Activated B cell treated with CpG ODN at 0.5 μM for 24 hours (primary cell): ENCODE measurements around the gene TRAPPC6A. TPM values are rescaled to one million over a fixed set of nuclear protein-coding genes. Genes with fewer than 3 reads are reported as not detected.

ENCODE experiments used
- ATAC-seq: fragments of 200-7000 bp; cut with Tn5 transposase; one replicate; pipeline ENCODE4 v1.10.0; 2021; ENCODE audit warnings: low read depth, mild to moderate bottlenecking, moderate library complexity
- CTCF ChIA-PET: fragments of 350-600 bp; sonication (Branson Sonifier 250); formaldehyde crosslinking; loops from one replicate; lab custom pipeline; 2021; ENCODE audit warnings: antibody characterized with exemption; lab: Charles Lee
- POLR2A ChIA-PET: fragments of 350-600 bp; sonication (Branson Sonifier 250); formaldehyde crosslinking; loops from one replicate; lab custom pipeline; 2021; ENCODE audit warnings: antibody characterized with exemption; lab: Charles Lee
- DNase-seq: peaks from one replicate; pipeline ENCODE4 v3.0.0; 2022
- H3K27ac Mint-ChIP-seq: one replicate; pipeline ENCODE4 v1.8.0; 2020; ENCODE audit warnings: mixed read lengths
- H3K27me3 Mint-ChIP-seq: one replicate; pipeline ENCODE4 v1.8.0; 2021; ENCODE audit warnings: mixed read lengths
- H3K36me3 Mint-ChIP-seq: one replicate; pipeline ENCODE4 v1.8.0; 2021; ENCODE audit warnings: low read depth, mixed read lengths
- H3K4me1 Mint-ChIP-seq: one replicate; pipeline ENCODE4 v1.8.0; 2021; ENCODE audit warnings: mixed read lengths
- H3K4me3 Mint-ChIP-seq: one replicate; pipeline ENCODE4 v1.8.0; 2020; ENCODE audit warnings: mild to moderate bottlenecking, mixed read lengths
- H3K9me3 Mint-ChIP-seq: one replicate; pipeline ENCODE4 v1.8.0; 2020; ENCODE audit warnings: mixed read lengths
- intact Hi-C: fragments of 100-400 bp; cut with micrococcal nuclease; formaldehyde crosslinking; loops from one replicate; pipeline ENCODE4 v1.15.1; 2024
- total RNA-seq: library from RNA; stranded (reverse); gene quantifications from 2 replicates; pipeline ENCODE4 v1.2.3, GENCODE V29; 2022
- TF ChIP-seq, protein P1 (sequence below): fragments of 200-600 bp; IDR thresholded peaks from one replicate; pipeline ENCODE4 v1.8.0; 2022; ENCODE audit warnings: antibody characterized with exemption, mild to moderate bottlenecking

Gene TRAPPC6A
- total RNA-seq, 1 donor from 2014 or later, result 56.0 TPM

GRCh38 chr19:45114116-45114515, 63.9 kb downstream of the TRAPPC6A start:
- Mint-ChIP-seq H3K9me3 (no peaks in the 10 kb centered on the region), H3K27me3 (no peaks in the 10 kb centered on the region), H3K27ac (no peak overlapping the region), H3K4me1 (peaks cover 67% of the 10 kb centered on the region), H3K36me3 (no peaks in the 10 kb centered on the region), H3K4me3 (no peak overlapping the region)
- POLR2A ChIA-PET, result interaction anchor here (1.0 kb wide), 1 partner anchor 22 kb away, joined by 4 read pairs; no protein-coding TSS in a partner anchor
- DNase-seq (no peak), ATAC-seq (no peak)
- CTCF ChIA-PET, result no interaction called here
- intact Hi-C loops, result no loop called here
- TF ChIP-seq, protein P1, sequence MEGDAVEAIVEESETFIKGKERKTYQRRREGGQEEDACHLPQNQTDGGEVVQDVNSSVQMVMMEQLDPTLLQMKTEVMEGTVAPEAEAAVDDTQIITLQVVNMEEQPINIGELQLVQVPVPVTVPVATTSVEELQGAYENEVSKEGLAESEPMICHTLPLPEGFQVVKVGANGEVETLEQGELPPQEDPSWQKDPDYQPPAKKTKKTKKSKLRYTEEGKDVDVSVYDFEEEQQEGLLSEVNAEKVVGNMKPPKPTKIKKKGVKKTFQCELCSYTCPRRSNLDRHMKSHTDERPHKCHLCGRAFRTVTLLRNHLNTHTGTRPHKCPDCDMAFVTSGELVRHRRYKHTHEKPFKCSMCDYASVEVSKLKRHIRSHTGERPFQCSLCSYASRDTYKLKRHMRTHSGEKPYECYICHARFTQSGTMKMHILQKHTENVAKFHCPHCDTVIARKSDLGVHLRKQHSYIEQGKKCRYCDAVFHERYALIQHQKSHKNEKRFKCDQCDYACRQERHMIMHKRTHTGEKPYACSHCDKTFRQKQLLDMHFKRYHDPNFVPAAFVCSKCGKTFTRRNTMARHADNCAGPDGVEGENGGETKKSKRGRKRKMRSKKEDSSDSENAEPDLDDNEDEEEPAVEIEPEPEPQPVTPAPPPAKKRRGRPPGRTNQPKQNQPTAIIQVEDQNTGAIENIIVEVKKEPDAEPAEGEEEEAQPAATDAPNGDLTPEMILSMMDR, result no peak

- Mint-ChIP-seq H3K36me3 (no peaks in the 10 kb centered on the region), H3K4me3 (no peak overlapping the region), H3K4me1 (peaks cover 66% of the 10 kb centered on the region), H3K27ac (no peak overlapping the region), H3K9me3 (no peaks in the 10 kb centered on the region), H3K27me3 (no peaks in the 10 kb centered on the region)
- TF ChIP-seq, protein P1, result no peak
- DNase-seq, result no peak
- CTCF ChIA-PET, result no interaction called here
- POLR2A ChIA-PET, result no interaction called here
- no peak for ATAC-seq
- intact Hi-C loops, result no loop called here
Measured at GRCh38 chr19:45113628-45114027, 64.4 kb downstream of the TRAPPC6A start.

Other genes with a start within 250 kb of the TRAPPC6A start
- gene APOC4, start 236.0 kb downstream of the TRAPPC6A start, total RNA-seq, result not detected in 2 replicates
- not detected in 2 replicates for gene APOC2, start 232.2 kb downstream of the TRAPPC6A start, total RNA-seq
- 87.0 and 92.1 TPM in 2 replicates for gene CLPTM1, start 222.9 kb downstream of the TRAPPC6A start, total RNA-seq
- gene RELB, start 176.8 kb downstream of the TRAPPC6A start, total RNA-seq, result 117 and 135 TPM in 2 replicates
- gene CLASRP, start 139.2 kb downstream of the TRAPPC6A start, total RNA-seq, result 133 and 172 TPM in 2 replicates
- gene ZNF296, start 101.8 kb downstream of the TRAPPC6A start, total RNA-seq, result 27.8 and 28.0 TPM in 2 replicates
- 37.0 and 38.7 TPM in 2 replicates for gene GEMIN7, start 99.0 kb downstream of the TRAPPC6A start, total RNA-seq
- 18.8 and 27.2 TPM in 2 replicates for gene PPP1R37, start 85.1 kb downstream of the TRAPPC6A start, total RNA-seq
- gene NKPD1, start 17.3 kb downstream of the TRAPPC6A start, total RNA-seq, result 0.11 and 0.12 TPM in 2 replicates
- gene BLOC1S3, start 547 bp upstream of the TRAPPC6A start, total RNA-seq, result 15.6 and 16.5 TPM in 2 replicates
- gene EXOC3L2, start 67.2 kb upstream of the TRAPPC6A start, total RNA-seq, result not detected in 2 replicates
- gene MARK4, start 73.0 kb upstream of the TRAPPC6A start, total RNA-seq, result 26.0 and 28.0 TPM in 2 replicates
- not detected in 2 replicates for gene CKM, start 144.6 kb upstream of the TRAPPC6A start, total RNA-seq
- not detected in 2 replicates for gene KLC3, start 162.5 kb upstream of the TRAPPC6A start, total RNA-seq
- gene ERCC2, start 192.3 kb upstream of the TRAPPC6A start, total RNA-seq, result 29.8 and 31.5 TPM in 2 replicates
- 4.0 and 5.1 TPM in 2 replicates for gene PPP1R13L, start 226.8 kb upstream of the TRAPPC6A start, total RNA-seq
- 6.7 and 6.8 TPM in 2 replicates for gene POLR1G, start 228.4 kb upstream of the TRAPPC6A start, total RNA-seq
- 69.2 and 71.6 TPM in 2 replicates for gene ERCC1, start 245.7 kb upstream of the TRAPPC6A start, total RNA-seq